ENCODE measurements around the gene CSMD2. TPM values are rescaled to one million over a fixed set of nuclear protein-coding genes. Genes with fewer than 3 reads are reported as not detected.

Gene CSMD2
- total RNA-seq, 1 donor from 2014 or later: 2.6 TPM

GRCh38 chr1:33697816-33698215 is 467.2 kb downstream of the CSMD2 start:
- Mint-ChIP-seq H3K27me3 (ENCODE audit: insufficient read depth, low read depth) (peaks cover 6% of the 10 kb centered on the region), H3K36me3 (peaks cover 8% of the 10 kb centered on the region), H3K27ac (no peak overlapping the region), H3K4me3 (no peak overlapping the region), H3K9me3 (no peaks in the 10 kb centered on the region), H3K4me1 (no peaks in the 10 kb centered on the region)
- DNase-seq (ENCODE audit: low spot score): no peak
- Histone ChIP-seq H3K27ac (no peak overlapping the region), H3K9me3 (ENCODE audit: low read depth) (no peaks in the 10 kb centered on the region), H3K9ac (no peak overlapping the region), H3K27me3 (no peaks in the 10 kb centered on the region), H3K36me3 (no peaks in the 10 kb centered on the region), H3K79me2 (ENCODE audit: low read depth) (no peaks in the 10 kb centered on the region), H3F3A (ENCODE audit: low read depth) (no peaks in the 10 kb centered on the region), H2AFZ (replicated peaks) (no peak overlapping the region), H3K4me1 (no peaks in the 10 kb centered on the region), H3K4me2 (no peak overlapping the region), H4K20me1 (ENCODE audit: low read depth) (no peaks in the 10 kb centered on the region), H3K4me3 (no peak overlapping the region)
- TF ChIP-seq EZH2phosphoT487 (IDR thresholded peaks at IDR 0.05) (no peak), EZH2 (IDR thresholded peaks at IDR 0.05) (no peak), CTCF (IDR thresholded peaks at IDR 0.05) (no peak)

GRCh38 chr1:33696962-33697361 is 468.1 kb downstream of the CSMD2 start:
- Histone ChIP-seq H3K4me2 (no peak overlapping the region), H3K9me3 (ENCODE audit: low read depth) (no peaks in the 10 kb centered on the region), H3K4me1 (no peaks in the 10 kb centered on the region), H3K9ac (no peak overlapping the region), H3K79me2 (ENCODE audit: low read depth) (no peaks in the 10 kb centered on the region), H2AFZ (replicated peaks) (no peak overlapping the region), H3K36me3 (no peaks in the 10 kb centered on the region), H4K20me1 (ENCODE audit: low read depth) (no peaks in the 10 kb centered on the region), H3K4me3 (no peak overlapping the region), H3K27ac (no peak overlapping the region), H3K27me3 (no peaks in the 10 kb centered on the region), H3F3A (ENCODE audit: low read depth) (no peaks in the 10 kb centered on the region)
- Mint-ChIP-seq H3K4me3 (no peak overlapping the region), H3K4me1 (no peaks in the 10 kb centered on the region), H3K36me3 (peaks cover 8% of the 10 kb centered on the region), H3K9me3 (no peaks in the 10 kb centered on the region), H3K27me3 (ENCODE audit: insufficient read depth, low read depth) (peaks cover 6% of the 10 kb centered on the region), H3K27ac (no peak overlapping the region)
- no peak for DNase-seq (ENCODE audit: low spot score)
- TF ChIP-seq EZH2phosphoT487 (IDR thresholded peaks at IDR 0.05) (no peak), EZH2 (IDR thresholded peaks at IDR 0.05) (no peak), CTCF (IDR thresholded peaks at IDR 0.05) (no peak)

GRCh38 chr1:33696311-33696710 is 468.7 kb downstream of the CSMD2 start:
- H3F3A ChIP-seq (ENCODE audit: low read depth): no peaks in the 10 kb centered on the region
- no peaks in the 10 kb centered on the region for H3K79me2 ChIP-seq (ENCODE audit: low read depth)
- H2AFZ ChIP-seq (replicated peaks): no peak overlapping the region
- H4K20me1 ChIP-seq (ENCODE audit: low read depth): no peaks in the 10 kb centered on the region
- no peak overlapping the region for H3K9ac ChIP-seq
- no peaks in the 10 kb centered on the region for H3K4me1 ChIP-seq
- no peak for DNase-seq (ENCODE audit: low spot score)
- H3K27me3 ChIP-seq: no peaks in the 10 kb centered on the region
- TF ChIP-seq EZH2phosphoT487 (IDR thresholded peaks at IDR 0.05) (no peak), EZH2 (IDR thresholded peaks at IDR 0.05) (no peak), CTCF (IDR thresholded peaks at IDR 0.05) (no peak)
- H3K9me3 ChIP-seq (ENCODE audit: low read depth): no peaks in the 10 kb centered on the region
- H3K36me3 ChIP-seq: no peaks in the 10 kb centered on the region
- Mint-ChIP-seq H3K27me3 (ENCODE audit: insufficient read depth, low read depth) (peaks cover 6% of the 10 kb centered on the region), H3K27ac (no peak overlapping the region), H3K9me3 (no peaks in the 10 kb centered on the region), H3K36me3 (peaks cover 8% of the 10 kb centered on the region), H3K4me1 (no peaks in the 10 kb centered on the region), H3K4me3 (no peak overlapping the region)
- no peak overlapping the region for H3K4me3 ChIP-seq
- H3K27ac ChIP-seq: no peak overlapping the region
- no peak overlapping the region for H3K4me2 ChIP-seq

Measured in neural progenitor cell (in vitro differentiated cells).